HG03097 (cell line): Measurements from ENCODE around the gene FAM174C.

Experiments
- ATAC-seq: cut with Tn5 transposase; IDR thresholded peaks from one replicate; pipeline ENCODE4 v1.9.1; 2021; ENCODE audit not compliant: unreplicated experiment, low FRiP score

Gene FAM174C

DNA sequence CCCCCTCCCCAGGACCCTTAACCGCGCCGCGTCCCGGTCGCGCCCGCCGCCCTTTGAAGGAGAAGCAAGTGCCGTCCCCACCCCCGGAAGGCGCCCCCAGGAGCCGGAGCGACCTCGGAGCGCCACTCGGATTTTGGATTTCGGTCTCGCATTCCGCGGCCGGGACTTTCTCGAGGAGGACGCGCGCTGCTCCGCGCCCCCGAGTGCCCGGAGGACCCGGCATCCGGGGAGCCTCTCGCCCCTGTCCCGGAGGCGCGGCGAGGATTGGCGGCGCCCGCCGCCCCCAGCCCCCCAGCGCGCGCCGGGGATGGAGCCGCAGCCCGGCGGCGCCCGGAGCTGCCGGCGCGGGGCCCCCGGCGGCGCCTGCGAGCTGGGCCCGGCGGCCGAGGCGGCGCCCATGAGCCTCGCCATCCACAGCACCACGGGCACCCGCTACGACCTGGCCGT, 25.3 kb upstream of the FAM174C start:
- no peak for ATAC-seq

DNA sequence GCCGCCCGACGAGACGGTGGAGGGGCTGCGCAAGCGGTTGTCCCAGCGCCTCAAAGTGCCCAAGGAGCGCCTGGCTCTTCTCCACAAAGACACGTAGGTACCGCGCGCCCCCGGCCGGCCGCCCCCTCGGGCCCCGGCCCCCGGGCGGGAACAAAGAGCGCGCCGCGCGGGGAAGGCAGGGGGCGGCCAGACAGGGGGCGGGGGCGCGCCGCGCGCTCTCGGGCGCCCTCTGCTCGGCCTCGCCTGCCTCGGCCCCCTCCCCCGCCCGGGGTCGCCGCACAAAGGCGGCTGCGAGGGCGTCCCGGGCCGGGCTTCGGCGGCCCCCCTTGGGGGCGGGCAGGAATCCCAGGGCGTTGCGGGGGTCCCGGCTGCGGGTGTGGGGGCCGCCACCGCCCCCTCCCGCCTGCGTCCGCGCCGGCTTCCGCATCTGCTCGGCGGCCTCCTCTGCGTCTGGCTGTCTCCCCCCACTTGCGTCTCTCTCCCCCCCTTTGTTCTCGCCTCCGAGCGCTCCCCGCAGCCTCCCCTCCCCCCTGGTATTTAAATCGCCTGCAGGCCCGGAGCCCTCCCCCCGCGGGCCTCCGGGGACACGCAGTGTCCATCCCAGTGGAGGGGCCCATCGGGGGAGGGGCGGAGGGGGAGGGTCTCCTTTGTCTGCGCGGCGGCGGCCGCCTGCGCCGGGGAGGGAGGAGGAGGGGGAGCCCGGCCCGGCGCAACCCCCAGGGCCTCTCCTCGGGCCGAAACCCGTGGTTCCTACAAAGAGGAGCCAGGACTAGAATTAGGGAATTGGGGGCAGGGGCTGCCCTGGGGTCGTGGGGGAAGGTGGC, 24.7 kb upstream of the FAM174C start:
- no peak for ATAC-seq

DNA sequence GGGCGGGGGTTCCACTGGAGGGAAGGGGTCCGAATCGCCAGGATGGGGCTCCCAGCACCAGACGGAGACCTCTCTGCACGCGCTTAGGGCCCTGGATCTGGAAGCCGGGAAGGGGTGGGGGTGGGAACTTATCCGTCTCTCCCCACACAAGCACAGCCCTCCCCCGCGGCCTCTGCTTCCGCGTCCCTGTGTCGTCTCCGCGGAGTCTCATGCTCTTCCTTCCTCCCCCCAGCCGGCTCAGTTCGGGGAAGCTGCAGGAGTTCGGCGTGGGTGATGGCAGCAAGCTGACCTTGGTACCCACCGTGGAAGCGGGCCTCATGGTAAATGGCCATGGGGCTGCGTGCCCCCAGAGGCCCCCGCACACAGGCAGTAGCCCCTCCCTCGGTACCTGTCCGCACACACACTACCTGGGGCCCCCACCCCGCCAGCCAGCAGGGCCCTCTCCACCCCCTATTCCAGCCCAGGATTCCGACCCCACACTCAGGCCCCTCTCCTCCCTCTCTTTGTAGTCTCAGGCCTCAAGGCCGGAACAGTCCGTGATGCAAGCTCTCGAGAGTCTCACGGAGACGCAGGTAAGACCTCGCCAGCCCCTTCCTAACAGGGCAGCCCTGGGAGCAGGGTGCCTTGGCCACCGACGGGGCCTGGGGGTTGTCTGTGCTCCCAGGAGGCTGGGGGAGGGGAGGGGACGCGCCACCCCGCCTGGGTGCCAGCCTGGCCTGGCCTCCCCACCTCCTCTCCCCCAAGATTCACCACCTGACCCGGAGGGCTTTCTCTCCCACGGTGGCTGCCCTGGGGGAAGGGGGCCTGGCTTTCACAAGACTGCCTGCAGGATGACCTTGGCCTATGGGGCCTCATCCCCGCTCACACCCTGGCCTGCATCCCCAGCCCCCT, 23.8 kb upstream of the FAM174C start:
- no peak for ATAC-seq

DNA sequence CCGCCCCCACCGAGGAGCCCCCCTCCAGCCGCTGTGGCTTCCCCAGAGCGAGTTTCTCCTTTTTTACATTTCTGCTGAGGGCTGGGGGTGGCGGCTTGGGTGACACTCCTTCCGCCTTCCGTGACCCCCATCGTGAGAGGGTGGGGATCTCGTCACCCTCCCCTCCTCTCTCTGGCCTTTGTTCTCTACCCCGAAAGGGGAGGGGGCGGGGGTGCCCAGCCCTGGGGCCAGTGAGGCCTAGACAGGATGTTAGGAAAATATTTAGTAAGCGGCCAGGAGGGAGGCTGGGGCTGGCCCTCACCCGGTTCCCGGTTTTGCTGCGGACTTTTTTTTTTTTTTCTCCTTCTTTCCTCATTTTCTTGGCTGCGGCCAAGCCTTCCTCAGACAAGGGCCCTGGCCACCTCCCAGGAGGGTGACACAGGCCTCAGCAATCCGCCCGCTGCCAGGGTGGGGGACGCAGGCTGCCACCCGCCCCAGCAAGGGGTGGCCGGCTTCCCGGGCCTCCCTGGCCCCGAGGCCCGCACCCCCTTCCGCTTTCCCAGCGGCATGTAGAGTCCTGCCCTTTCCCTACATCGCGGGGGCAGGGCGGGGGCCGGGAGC, 23.0 kb upstream of the FAM174C start:
- ATAC-seq: no peak

DNA sequence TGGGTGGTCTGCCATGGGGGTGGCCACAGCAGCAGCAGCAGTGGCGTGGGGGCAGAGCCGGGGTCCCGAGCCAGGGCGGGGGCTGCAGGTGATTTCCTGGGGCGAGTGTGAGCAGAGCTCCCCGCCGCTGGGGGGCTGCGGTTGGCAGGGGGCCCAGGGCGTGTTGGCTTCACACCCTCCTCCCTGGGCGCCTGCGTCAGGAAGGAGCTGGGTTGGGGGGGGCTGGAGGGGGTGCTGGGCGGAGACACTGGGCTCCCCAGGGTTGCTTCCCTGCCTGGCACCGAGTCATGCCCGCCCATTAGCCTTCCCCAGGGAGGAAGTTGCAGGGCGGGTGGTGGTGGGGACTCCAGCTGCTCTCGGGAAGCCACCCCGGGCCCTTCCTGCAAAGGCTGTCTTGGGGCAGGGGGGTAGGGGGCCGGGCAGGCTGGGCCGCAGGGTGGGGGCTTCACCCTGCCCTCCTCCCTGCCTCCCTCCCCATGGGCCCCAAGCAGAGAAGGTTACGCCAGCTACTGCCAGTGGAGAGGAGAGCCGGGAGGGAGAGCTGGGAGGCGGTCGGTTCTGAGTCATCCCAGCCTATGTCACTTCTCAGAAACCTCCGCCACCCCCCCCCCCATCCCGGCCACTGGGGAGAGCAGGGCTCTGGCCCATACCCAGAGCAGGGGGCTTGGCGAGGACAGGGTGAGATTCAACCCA, 22.4 kb upstream of the FAM174C start:
- ATAC-seq: no peak

DNA sequence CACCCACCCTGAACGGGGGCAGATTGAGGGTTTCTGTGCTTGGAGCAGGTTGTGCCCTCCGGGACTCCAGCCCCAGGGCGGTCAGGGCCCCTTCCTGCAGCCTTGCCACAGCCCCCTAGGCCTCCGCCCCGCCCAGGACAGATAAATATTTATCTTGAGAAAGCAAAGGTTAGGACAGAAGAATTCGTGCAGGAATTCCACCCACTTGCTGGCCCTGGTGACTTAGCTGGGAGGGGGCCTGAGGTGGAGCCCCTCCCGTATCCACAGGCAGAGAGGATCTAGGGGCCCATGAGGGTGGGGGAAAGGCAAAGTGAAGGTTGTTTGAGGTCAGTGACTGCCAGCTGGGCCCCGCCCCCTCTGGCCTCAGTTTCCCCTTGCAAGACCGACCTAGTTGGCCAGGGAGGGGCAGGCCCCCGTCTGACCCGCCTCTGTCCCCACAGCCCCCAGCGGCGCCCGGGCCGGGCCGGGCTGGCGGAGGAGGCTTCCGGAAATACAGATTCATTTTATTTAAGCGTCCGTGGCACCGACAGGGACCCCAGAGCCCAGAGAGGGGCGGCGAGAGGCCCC, 21.7 kb upstream of the FAM174C start:
- no peak for ATAC-seq

DNA sequence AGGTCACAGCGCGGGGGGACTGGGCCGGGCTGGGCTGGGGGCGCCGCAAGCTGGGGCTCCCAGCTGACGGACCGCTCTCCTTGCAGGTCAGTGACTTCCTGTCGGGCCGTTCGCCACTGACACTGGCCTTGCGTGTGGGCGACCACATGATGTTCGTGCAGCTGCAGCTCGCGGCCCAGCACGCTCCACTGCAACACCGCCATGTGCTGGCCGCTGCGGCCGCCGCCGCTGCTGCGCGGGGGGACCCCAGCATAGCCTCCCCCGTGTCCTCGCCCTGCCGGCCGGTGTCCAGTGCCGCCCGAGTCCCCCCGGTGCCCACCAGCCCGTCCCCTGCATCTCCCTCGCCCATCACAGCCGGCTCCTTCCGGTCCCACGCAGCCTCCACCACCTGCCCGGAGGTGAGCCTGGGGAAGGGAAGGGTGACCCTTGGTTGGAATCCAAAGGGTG, 21.2 kb upstream of the FAM174C start:
- ATAC-seq: no peak

DNA sequence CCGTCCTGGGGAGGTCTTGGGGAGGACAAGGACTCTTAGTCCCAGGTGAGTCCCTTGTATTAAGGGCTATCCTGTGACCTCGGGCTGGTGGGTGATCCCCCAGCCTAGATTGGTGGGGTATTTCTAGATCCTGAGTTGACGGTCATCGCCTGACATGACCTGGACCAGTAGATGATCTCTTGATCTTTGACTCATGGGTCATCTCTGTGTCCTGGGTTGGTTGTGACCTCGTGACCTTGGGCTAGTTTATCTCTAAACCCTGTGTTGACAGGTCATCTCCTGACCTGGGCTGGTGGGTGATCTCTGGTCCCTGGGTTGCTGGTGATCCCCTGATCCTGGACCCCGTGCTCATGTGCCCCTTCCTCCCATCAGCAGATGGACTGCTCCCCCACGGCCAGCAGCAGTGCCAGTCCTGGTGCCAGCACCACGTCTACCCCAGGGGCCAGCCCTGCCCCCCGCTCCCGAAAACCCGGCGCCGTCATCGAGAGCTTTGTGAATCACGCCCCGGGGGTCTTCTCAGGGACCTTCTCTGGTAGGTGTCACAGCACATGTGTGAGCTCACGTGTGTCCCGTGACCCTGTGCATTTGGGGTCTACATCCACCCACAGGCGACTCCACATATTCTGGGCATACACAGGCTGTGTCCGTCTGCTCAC, 20.7 kb upstream of the FAM174C start:
- no peak for ATAC-seq

DNA sequence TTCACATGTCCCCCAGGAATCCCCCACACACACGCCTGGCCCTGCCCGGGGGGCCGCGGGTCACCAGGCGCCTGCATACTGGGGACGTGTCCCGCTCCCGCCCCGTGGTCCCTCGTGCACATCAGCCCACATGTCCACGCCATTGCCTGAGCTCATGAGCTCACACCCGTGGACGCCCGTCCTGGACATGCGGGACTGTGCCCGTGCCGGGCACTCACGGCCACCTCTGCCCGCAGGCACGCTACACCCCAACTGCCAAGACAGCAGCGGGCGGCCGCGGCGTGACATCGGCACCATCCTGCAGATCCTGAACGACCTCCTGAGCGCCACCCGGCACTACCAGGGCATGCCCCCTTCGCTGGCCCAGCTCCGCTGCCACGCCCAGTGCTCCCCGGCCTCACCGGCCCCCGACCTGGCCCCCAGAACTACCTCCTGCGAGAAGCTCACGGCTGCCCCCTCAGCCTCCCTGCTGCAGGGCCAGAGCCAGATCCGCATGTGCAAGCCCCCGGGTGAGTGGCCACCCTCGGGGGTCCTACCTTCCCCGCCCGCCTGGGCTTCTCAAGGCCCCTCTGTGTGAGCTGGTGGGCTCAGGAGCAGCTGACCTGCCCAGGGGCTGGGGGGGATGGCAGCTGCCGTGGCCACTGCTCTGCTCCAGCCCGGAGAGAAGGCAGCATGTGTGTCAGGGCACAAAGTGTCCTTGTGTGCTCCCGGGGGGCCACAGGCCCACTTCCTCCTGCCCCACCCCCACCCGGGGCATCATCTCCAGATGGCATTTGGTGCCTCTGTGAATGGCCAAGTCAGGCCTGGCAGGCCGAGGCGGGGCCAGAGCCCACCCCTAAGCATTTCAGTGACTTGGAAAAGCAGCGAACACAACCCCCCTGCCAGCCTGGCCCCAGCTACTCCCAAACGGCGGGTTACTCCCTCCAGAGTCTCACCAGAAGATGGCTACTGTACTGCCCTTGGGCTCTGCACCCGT, 19.9 kb upstream of the FAM174C start:
- no peak for ATAC-seq

DNA sequence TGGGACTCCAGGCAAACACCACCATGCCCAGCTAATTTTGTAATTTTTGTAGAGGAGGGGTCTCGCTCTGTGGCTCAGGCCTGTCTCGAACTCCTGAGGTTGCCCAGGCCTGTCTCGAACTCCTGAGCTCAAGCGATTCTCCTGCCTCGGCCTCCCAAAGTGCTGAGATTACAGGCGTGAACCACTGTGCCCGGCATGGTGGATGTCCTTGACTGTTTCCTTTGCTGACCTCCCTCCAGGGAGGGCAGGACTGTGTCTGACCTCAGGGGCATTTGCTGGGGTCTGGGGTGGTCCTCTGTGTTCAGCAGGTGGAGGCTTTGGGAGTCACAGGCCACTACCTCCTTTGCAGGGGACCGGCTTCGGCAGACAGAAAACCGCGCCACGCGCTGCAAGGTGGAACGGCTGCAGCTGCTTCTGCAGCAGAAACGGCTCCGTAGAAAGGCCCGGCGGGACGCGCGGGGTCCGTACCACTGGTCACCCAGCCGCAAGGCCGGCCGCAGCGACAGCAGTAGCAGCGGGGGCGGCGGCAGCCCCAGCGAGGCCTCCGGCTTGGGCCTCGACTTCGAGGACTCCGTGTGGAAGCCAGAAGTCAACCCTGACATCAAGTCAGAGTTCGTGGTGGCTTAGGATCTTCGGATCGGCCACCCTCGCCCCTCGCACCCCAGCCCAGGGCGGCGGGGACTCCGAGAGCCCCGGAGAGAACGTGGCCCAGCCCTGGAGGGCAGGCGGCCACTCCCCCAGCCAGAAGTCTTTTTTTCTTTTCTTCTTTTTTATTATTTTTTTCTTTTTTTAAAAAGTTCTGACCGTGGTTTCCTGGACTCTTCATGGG, 18.5 kb upstream of the FAM174C start:
- no peak for ATAC-seq

DNA sequence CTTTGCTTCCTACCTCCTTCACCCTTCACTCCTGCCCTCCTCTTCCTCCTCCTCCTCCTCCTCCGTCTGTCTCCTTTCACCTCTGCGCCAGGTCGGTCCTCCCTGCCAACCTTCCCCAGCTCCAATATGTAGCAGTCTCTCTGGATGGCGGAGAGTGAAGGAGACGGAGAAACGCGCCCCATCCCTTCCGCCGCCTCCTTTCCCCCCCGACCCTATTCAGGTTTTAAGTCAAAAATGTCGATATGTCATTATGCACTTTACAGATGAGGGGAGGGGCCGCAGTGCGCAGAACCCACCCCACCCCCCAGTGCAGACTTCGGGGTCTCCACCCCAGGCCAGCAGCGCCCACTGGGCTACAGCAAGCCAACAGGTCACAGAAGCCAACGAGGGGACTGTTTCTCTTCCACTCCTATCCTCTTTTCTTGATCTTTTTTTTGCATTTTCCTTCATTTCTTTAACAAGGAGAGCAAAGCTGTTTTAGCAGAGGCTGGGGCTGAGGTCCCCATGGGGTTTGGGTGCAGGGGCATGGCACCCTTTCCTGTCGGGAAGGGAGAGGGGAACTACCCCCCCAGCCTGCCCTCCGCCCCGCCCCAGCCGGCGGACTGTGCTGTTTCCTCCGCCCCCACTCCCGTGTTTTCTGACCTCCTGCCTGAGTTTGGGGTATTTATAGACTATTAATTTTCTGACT, 17.7 kb upstream of the FAM174C start:
- no peak for ATAC-seq

DNA sequence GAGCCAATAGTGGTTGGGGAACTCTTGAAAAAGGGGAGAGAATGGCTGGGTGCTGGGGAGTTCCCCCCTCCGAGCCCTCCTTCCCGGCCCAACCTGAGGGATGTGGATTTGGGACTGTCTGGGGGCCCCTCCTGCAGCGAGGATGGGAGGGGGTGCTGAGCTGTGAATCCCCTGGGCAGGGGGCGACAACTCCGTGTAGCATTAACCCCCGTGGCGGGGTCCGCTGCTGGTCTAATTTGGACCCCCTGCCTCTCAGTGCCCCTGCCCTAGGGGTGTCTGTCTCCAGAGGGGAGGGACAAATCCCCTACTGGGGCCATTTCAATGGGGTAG, 17.2 kb upstream of the FAM174C start:
- no peak for ATAC-seq

DNA sequence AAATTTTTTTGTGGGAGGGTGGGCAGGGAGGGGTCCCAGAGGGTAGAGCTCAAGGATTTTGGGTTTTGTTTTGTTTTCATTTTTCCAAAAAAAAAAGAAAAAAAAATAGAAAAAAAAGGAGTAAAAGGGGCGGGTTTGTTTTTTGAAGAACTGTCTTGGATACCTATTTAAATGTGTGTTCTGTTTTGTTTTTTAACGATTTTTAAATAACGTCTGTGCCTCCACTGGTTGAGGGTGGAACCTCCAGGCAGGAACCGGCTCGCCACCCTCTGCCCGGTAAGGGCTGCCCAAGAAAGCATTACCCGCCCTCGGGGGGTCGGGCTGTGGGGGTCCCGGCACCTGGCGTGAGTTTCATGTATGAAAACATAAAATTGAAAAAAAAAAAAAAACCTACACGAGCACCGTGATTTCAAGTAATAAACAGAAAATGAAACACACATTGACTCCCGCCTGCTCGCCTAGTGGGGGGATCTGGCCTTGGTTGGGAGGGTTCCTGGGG, 16.6 kb upstream of the FAM174C start:
- ATAC-seq: no peak

DNA sequence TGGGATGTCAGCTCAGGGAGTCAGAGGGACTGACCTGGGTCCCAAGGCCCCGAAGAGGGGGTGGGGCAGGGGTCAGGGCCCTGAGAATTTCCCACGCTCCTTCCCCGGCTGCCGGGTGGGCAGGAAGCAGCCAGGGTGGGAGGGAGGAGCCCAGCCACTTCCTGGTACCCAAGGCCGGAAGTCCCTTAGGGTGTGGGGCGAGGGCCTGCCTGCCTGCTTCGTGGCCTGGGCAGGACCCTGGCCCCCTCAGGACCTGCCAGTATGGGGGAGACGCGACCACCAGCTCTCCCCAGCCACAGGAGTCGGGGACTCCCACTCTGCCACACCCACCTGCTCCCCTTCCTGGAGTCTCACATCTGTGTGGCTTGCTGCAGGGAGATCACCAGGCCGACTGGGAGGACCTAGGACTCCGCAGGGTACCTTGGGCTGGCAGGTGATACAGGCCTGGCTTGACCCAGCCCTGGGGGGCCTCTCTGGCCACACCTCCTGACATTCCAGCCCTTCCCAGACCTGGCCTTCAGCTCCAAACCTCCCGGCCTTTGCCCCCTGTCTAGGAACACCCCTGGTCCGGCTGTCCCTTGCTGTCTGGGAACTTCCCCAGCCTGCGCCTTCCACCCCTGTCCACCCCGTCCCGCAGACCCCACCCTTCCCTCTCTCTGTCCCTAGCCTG, 16.0 kb upstream of the FAM174C start:
- peak; percentile 34 for ATAC-seq

DNA sequence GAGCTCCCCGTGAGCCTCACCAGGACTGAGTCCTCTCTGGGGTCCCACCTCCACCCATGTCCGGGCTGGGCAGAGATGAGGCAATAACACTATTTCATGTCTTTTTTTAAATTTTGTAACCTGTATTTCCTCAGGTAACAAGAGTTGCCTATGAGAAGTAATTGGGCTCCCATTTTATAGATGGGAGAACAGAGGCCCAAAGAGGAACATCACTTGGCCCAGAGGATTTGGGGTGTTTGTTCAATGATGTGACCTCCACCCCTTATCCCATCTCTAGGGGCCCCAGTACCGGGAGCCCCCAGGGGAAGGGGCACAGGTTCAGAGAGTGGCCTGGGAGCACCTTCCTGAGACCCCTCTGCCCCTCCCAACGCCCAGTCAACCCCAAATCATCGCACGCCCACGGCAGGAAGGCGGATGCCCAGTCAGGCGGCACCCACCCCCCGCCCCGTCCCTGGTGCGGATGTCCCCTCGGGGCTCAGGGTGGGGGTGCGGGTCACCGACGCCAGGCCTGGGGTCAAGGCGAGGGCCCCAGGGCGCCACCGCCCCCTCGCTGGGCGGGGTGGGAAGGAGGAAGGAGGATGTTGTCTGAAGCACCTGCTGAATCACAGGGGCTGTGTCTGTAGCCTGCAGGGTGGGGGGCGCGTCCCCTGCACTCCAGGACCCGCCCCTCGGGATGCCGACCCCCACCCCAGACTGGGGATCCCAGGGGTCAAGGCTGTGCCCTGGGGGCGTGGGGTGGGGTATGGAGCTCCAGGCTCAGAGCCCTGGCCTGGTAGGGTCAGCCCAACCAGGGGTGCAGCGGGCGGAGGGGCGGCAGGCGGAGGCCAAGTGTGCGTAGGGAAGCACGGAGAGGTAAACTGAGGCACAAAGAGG, 15.2 kb upstream of the FAM174C start:
- ATAC-seq: no peak
